Stomach (tissue), 4 donors: ENCODE results near the gene NKAPL.

ENCODE experiments used
- CTCF ChIP-seq, 7 experiments: fragments of 450-650 bp in 4 of 7; fragments of 200-600 bp in 3 of 7; sonication (generic) in 3 of 7; IDR thresholded peaks; one replicate each; pipeline ENCODE4 v1.5.1; 2016 to 2019; ENCODE audit warnings: antibody characterized with exemption in 7 of 7, control low read depth in 2 of 7, mild to moderate bottlenecking in 1 of 7
- POLR2A ChIP-seq, 4 donors: fragments of 450-650 bp; IDR thresholded peaks; one replicate each; pipeline ENCODE4 v1.6.1; 2016; ENCODE audit warnings: antibody characterized with exemption in 4 of 4, control low read depth in 2 of 4, mild to moderate bottlenecking in 1 of 4, moderate library complexity in 1 of 4

- TF ChIP-seq CTCF (IDR thresholded peaks at IDR 0.05), result no peak
- TF ChIP-seq POLR2A (IDR thresholded peaks at IDR 0.05), result no peak
Measured at GRCh38 chr6:28282926-28283325, 23.8 kb downstream of the NKAPL start.
